Left renal pelvis (tissue), 4 donors: Measurements from ENCODE around the gene EXPH5. TPM values are rescaled to one million over a fixed set of nuclear protein-coding genes. Genes with fewer than 3 reads are reported as not detected.
"Not testable (repeated sequence)": the region's sequence is repeated elsewhere in the genome, so short reads cannot be mapped to it uniquely, and the experiment has no call there.

ENCODE experiments used
- DNase-seq, 4 donors: peaks; one replicate each; pipeline ENCODE4 v3.0.0-alpha.2; 2013; ENCODE audit warnings: low read depth in 4 of 4, low spot score in 3 of 4
- polyA plus RNA-seq, 4 donors: library from polyadenylated mRNA; unstranded; fragments of 120-200 nt; gene quantifications; one replicate each; pipeline ENCODE4 v1.2.1, GENCODE V29; 2013; ENCODE audit not compliant: insufficient read length in 4 of 4

EXPH5 gene
- polyA plus RNA-seq, result 1 to 10 TPM in 3 of 4 donors, under 1 TPM in 1; 0.72 to 5.0 (median 3.8) TPM

- DNase-seq, result peak; percentile 71 to 86 (median 82)
These were observed at the start of gene EXPH5 for GRCh38 chr11:108593214-108593922. EXPH5 (minus strand) TSS chr11:108593768; CDS start chr11:108593536, 232 bp downstream.

GRCh38 chr11:108641752-108642151 is 48.2 kb upstream of the EXPH5 start:
- not testable (repeated sequence) for DNase-seq

- no peak for DNase-seq
These were observed 45.6 kb upstream of the EXPH5 start for GRCh38 chr11:108639146-108639545.

GRCh38 chr11:108636222-108636621 is 42.7 kb upstream of the EXPH5 start:
- DNase-seq, result no peak

GRCh38 chr11:108635106-108635505 is 41.5 kb upstream of the EXPH5 start:
- DNase-seq, result no peak

- DNase-seq, result no peak
These were observed 38.6 kb upstream of the EXPH5 start for GRCh38 chr11:108632041-108632704.

- DNase-seq, result no peak
These were observed 35.7 kb upstream of the EXPH5 start for GRCh38 chr11:108629274-108629673.

GRCh38 chr11:108628812-108629211 is 35.2 kb upstream of the EXPH5 start:
- no peak for DNase-seq

GRCh38 chr11:108628326-108628725 is 34.8 kb upstream of the EXPH5 start:
- DNase-seq, result no peak

GRCh38 chr11:108624196-108624925 is 30.8 kb upstream of the EXPH5 start:
- no peak for DNase-seq

- no peak for DNase-seq
These were observed 28.8 kb upstream of the EXPH5 start for GRCh38 chr11:108622341-108622740.

- no peak for DNase-seq
These were observed 27.6 kb upstream of the EXPH5 start for GRCh38 chr11:108620958-108621772.

- no peak for DNase-seq
These were observed 25.0 kb upstream of the EXPH5 start for GRCh38 chr11:108618529-108618928.

GRCh38 chr11:108617055-108617454 is 23.5 kb upstream of the EXPH5 start:
- DNase-seq, result no peak

GRCh38 chr11:108616549-108616948 is 23.0 kb upstream of the EXPH5 start:
- no peak for DNase-seq

GRCh38 chr11:108614086-108614485 is 20.5 kb upstream of the EXPH5 start:
- no peak for DNase-seq

GRCh38 chr11:108609682-108610081 is 16.1 kb upstream of the EXPH5 start:
- DNase-seq, result no peak

- DNase-seq, result no peak
These were observed 15.0 kb upstream of the EXPH5 start for GRCh38 chr11:108608548-108608947.

GRCh38 chr11:108606495-108607160 is 13.1 kb upstream of the EXPH5 start:
- DNase-seq, result no peak

- DNase-seq, result no peak
These were observed 12.5 kb upstream of the EXPH5 start for GRCh38 chr11:108606070-108606469.
